H1 (cell line): ENCODE measurements around the gene EPSTI1.

Experiments used
- CEBPB ChIP-seq: IDR thresholded peaks from 2 replicates; pipeline ENCODE4 v1.6.1; 2012; ENCODE audit warnings: low read depth, low read length
- CREB1 ChIP-seq: IDR thresholded peaks from 2 replicates; pipeline ENCODE4 v1.6.1; 2012; ENCODE audit warnings: inconsistent platforms
- EZH2 ChIP-seq: fragments of 200-600 bp; sonication (generic); IDR thresholded peaks from 2 replicates; pipeline ENCODE4 v1.7.1; 2012; ENCODE audit warnings: low read depth, mild to moderate bottlenecking, moderate library complexity, low read length, inconsistent platforms; ENCODE audit not compliant: severe bottlenecking
- GABPA ChIP-seq: IDR thresholded peaks from 2 replicates; pipeline ENCODE4 v1.6.1; 2011; ENCODE audit warnings: mild to moderate bottlenecking, low read length, moderate library complexity, borderline replicate concordance; ENCODE audit not compliant: insufficient read depth
- HDAC2 ChIP-seq, 2 experiments: fragments of 300-600 bp in 1 of 2; sonication (generic) in 1 of 2; IDR thresholded peaks; 2 replicates each; pipeline ENCODE4 v1.6.1; 2011 to 2012; ENCODE audit warnings: low read depth in 2 of 2, low read length in 2 of 2, mild to moderate bottlenecking in 2 of 2, moderate library complexity in 2 of 2, borderline replicate concordance in 1 of 2, inconsistent platforms in 1 of 2
- JUN ChIP-seq: IDR thresholded peaks from 2 replicates; pipeline ENCODE4 v1.6.1; 2011; ENCODE audit warnings: low read depth, mild to moderate bottlenecking, improper control_type of control experiment, low read length
- POLR2A ChIP-seq, 2 experiments: IDR thresholded peaks; 1 replicate in 1 of 2; 2 replicates in 1 of 2; pipeline ENCODE4 v1.6.1; 2011; ENCODE audit warnings: low read depth in 2 of 2, low read length in 2 of 2, mild to moderate bottlenecking in 2 of 2; ENCODE audit errors: control extremely low read depth in 1 of 2
- RFX5 ChIP-seq: IDR thresholded peaks from 2 replicates; pipeline ENCODE4 v1.6.1; 2011; ENCODE audit warnings: low read depth, low read length, improper control_type of control experiment, borderline replicate concordance
- RNF2 ChIP-seq: fragments of 200-900, 300-1000 bp; sonication (generic); IDR thresholded peaks from 2 replicates; pipeline ENCODE4 v1.7.1; 2016; ENCODE audit warnings: borderline replicate concordance, low read depth, mild to moderate bottlenecking, antibody characterized with exemption, low read length; ENCODE audit not compliant: poor library complexity, severe bottlenecking; ENCODE audit errors: missing control alignments
- YY1 ChIP-seq: IDR thresholded peaks from 2 replicates; pipeline ENCODE4 v1.6.1; 2011; ENCODE audit warnings: low read depth, mild to moderate bottlenecking, low read length
- TF ChIP-seq, protein P1 (sequence below), 3 experiments: IDR thresholded peaks; 1 replicate in 2 of 3; 2 replicates in 1 of 3; pipeline versions ENCODE4 v1.5.1 to v1.6.1; 2011; ENCODE audit warnings: low read length in 3 of 3, mild to moderate bottlenecking in 3 of 3, inconsistent platforms in 2 of 3, low read depth in 1 of 3, moderate library complexity in 1 of 3; ENCODE audit not compliant: insufficient read depth in 1 of 3; ENCODE audit errors: control extremely low read depth in 1 of 3
- TF ChIP-seq, protein P2 (sequence below): IDR thresholded peaks from 2 replicates; pipeline ENCODE4 v1.6.1; 2011; ENCODE audit warnings: low read depth, mild to moderate bottlenecking, low read length; ENCODE audit not compliant: insufficient read depth

DNA sequence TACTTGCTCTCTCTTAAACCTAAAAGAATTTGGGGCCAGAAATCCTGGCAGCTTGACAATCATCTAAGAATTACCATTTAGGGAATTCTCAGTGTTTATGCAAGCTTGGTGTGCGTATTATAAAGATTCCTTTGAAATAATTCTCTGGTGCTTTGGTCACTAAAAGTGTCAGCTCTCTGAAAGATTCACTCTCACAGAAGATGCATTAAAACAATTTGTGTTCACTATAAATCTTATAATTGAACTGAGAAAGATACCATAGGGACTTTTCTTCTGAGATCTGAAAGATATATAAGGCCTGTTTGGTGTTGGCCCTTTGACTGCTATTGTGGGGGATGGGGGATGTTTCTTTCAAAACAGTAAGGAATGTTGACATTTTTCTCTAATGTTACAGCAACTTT lies 27.3 kb downstream of the EPSTI1 start:
- TF ChIP-seq GABPA (no peak), POLR2A (IDR thresholded peaks at IDR 0.05; ENCODE audit: control extremely low read depth in 1 of 2, low read depth in 2 of 2, low read length in 2 of 2) (no peak), YY1 (no peak), JUN (no peak), RFX5 (no peak), CREB1 (no peak), HDAC2 (IDR thresholded peaks at IDR 0.05; ENCODE audit: borderline replicate concordance in 1 of 2, low read depth in 2 of 2, low read length in 2 of 2) (no peak), EZH2 (no peak), RNF2 (no peak), CEBPB (no peak)
- TF ChIP-seq, protein P1, sequence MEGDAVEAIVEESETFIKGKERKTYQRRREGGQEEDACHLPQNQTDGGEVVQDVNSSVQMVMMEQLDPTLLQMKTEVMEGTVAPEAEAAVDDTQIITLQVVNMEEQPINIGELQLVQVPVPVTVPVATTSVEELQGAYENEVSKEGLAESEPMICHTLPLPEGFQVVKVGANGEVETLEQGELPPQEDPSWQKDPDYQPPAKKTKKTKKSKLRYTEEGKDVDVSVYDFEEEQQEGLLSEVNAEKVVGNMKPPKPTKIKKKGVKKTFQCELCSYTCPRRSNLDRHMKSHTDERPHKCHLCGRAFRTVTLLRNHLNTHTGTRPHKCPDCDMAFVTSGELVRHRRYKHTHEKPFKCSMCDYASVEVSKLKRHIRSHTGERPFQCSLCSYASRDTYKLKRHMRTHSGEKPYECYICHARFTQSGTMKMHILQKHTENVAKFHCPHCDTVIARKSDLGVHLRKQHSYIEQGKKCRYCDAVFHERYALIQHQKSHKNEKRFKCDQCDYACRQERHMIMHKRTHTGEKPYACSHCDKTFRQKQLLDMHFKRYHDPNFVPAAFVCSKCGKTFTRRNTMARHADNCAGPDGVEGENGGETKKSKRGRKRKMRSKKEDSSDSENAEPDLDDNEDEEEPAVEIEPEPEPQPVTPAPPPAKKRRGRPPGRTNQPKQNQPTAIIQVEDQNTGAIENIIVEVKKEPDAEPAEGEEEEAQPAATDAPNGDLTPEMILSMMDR (IDR thresholded peaks at IDR 0.05; ENCODE audit: control extremely low read depth in 1 of 3, insufficient read depth in 1 of 3, low read depth in 1 of 3, low read length in 3 of 3), result no peak
- TF ChIP-seq, protein P2, sequence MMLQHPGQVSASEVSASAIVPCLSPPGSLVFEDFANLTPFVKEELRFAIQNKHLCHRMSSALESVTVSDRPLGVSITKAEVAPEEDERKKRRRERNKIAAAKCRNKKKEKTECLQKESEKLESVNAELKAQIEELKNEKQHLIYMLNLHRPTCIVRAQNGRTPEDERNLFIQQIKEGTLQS, result no peak
